ENCODE measurements around the gene CAPN8.

- no peak for TF ChIP-seq CTCF (optimal IDR thresholded peaks at IDR 0.05 in 1 of 3, IDR thresholded peaks at IDR 0.05 in 1 of 3, conservative IDR thresholded peaks at IDR 0.05 in 1 of 3; ENCODE audit: extremely low read depth in 1 of 3, insufficient read depth in 2 of 3, low read length in 3 of 3)
- TF ChIP-seq EZH2 (IDR thresholded peaks at IDR 0.05; ENCODE audit: low read length) = no peak
Observed at GRCh38 chr1:223707256-223708000, 41.9 kb upstream of the CAPN8 start.
